A673 (cell line): ENCODE measurements around the gene PYHIN1.
"Not testable (repeated sequence)": the region's sequence is repeated elsewhere in the genome, so short reads cannot be mapped to it uniquely, and the experiment has no call there.

Experiments
- CTCF ChIP-seq: fragments of 300-800, 200-600 bp; sonication (generic); conservative IDR thresholded peaks from 2 replicates; pipeline ENCODE4 v1.5.1; 2017; ENCODE audit warnings: low read depth, mild to moderate bottlenecking, antibody characterized with exemption, low read length, moderate library complexity, mixed read lengths
- EZH2 ChIP-seq: fragments of 200-600 bp; sonication (generic); IDR thresholded peaks from 2 replicates; pipeline ENCODE4 v1.6.1; 2017; ENCODE audit warnings: borderline replicate concordance, low read depth, mild to moderate bottlenecking, mixed read lengths, antibody characterized with exemption, low read length; ENCODE audit not compliant: poor library complexity, severe bottlenecking

- not testable (repeated sequence) for TF ChIP-seq CTCF, EZH2
Measured at GRCh38 chr1:159006210-159006807, 75.0 kb downstream of the PYHIN1 start.
